Peyer's patch (tissue), 4 donors: ENCODE data around the gene FADS6.

Experiments
- CTCF ChIP-seq, 6 experiments: fragments of 450-650 bp in 4 of 6; fragments of 200-600 bp in 2 of 6; sonication (generic) in 1 of 6; IDR thresholded peaks; one replicate each; pipeline ENCODE4 v1.5.1; 2017 to 2019; ENCODE audit warnings: antibody characterized with exemption in 6 of 6, mild to moderate bottlenecking in 3 of 6, moderate library complexity in 1 of 6
- POLR2A ChIP-seq, 2 donors: fragments of 450-650 bp; IDR thresholded peaks; one replicate each; pipeline ENCODE4 v1.5.1; 2017; ENCODE audit warnings: antibody characterized with exemption in 2 of 2, mild to moderate bottlenecking in 2 of 2, moderate library complexity in 2 of 2

GRCh38 chr17:74916851-74917199 is 23.4 kb upstream of the FADS6 start:
- TF ChIP-seq CTCF (IDR thresholded peaks at IDR 0.05) (no peak), POLR2A (IDR thresholded peaks at IDR 0.05) (no peak)
